HCT116 (cell line): Measurements from ENCODE around the gene MAP2K3. TPM values are rescaled to one million over a fixed set of nuclear protein-coding genes. Genes with fewer than 3 reads are reported as not detected.

Source experiments
- ATAC-seq: fragments of 200-7000 bp; cut with Tn5 transposase; 2 replicates; pipeline ENCODE4 v1.9.1; 2020; ENCODE audit warnings: mild to moderate bottlenecking, moderate library complexity
- BruUV-seq: library from RNA; stranded (reverse); fragments of 400-500 nt; replicated peaks from 2 replicates; lab custom pipeline; 2021; lab: Mats Ljungman, UMichigan
- CTCF ChIA-PET: fragments of 300-600 bp; sonication (Branson Sonifier 250); formaldehyde crosslinking; loops from one replicate; lab custom pipeline; 2021; ENCODE audit warnings: antibody characterized with exemption; lab: Charles Lee
- POLR2A ChIA-PET: fragments of 300-600, 350-600 bp; sonication (Branson Sonifier 250); formaldehyde crosslinking; loops from one replicate; lab custom pipeline; 2021; ENCODE audit warnings: antibody characterized with exemption; lab: Charles Lee
- RAD21 ChIA-PET, 2 experiments: fragments of 300-600 bp; sonication (Branson Sonifier 250); formaldehyde crosslinking; loops; one replicate each; lab custom pipeline; 2023; ENCODE audit warnings: low total read pairs in 2 of 2; ENCODE audit not compliant: uncharacterized antibody in 2 of 2, unreplicated experiment in 2 of 2, low non-redundant PET in 1 of 2; lab: Charles Lee
- DNase-seq: peaks from one replicate; pipeline ENCODE4 v3.0.0-alpha.2; 2010; ENCODE audit warnings: low read depth, low spot score
- H2AFZ ChIP-seq: fragments of 200-600 bp; shearing (Covaris generic), sonication (generic); 2 replicates; pipeline ENCODE4 v1.6.1; 2017; ENCODE audit warnings: low read depth, mixed run types, mixed read lengths, antibody characterized with exemption, low read length; ENCODE audit not compliant: poor library complexity, severe bottlenecking
- H3K27ac ChIP-seq: 2 replicates; pipeline ENCODE4 v1.5.1; 2012; ENCODE audit warnings: low read depth, low read length
- H3K27me3 ChIP-seq: fragments of 200-600 bp; sonication (generic); 2 replicates; pipeline ENCODE4 v1.6.1; 2016; ENCODE audit warnings: mixed run types, low read length, mixed read lengths; ENCODE audit not compliant: insufficient read depth
- H3K36me3 ChIP-seq, 2 experiments: fragments of 200-500 bp in 1 of 2; fragments of 200-600 bp in 1 of 2; sonication (Bioruptor generic) in 1 of 2; sonication (generic) in 1 of 2; 2 replicates each; pipeline versions ENCODE4 v1.5.1 to v1.6.1; 2014 to 2016; ENCODE audit warnings: low read length in 2 of 2, inconsistent platforms in 1 of 2, mixed read lengths in 1 of 2, mixed run types in 1 of 2; ENCODE audit not compliant: insufficient read depth in 2 of 2, control insufficient read depth in 1 of 2
- H3K4me1 ChIP-seq, 2 experiments: fragments of 200-600 bp in 1 of 2; sonication (generic) in 1 of 2; 2 replicates each; pipeline versions ENCODE4 v1.5.1 to v1.6.1; 2012 to 2017; ENCODE audit warnings: low read length in 2 of 2, inconsistent platforms in 1 of 2, mild to moderate bottlenecking in 1 of 2, mixed read lengths in 1 of 2, mixed run types in 1 of 2, moderate library complexity in 1 of 2; ENCODE audit not compliant: insufficient read depth in 2 of 2, control insufficient read depth in 1 of 2
- H3K4me2 ChIP-seq: fragments of 200-600 bp; sonication (generic); 2 replicates; pipeline ENCODE4 v1.6.1; 2017; ENCODE audit warnings: mixed run types, low read length, mixed read lengths
- H3K4me3 ChIP-seq, 2 experiments: fragments of 200-600 bp in 1 of 2; sonication (generic) in 1 of 2; replicated peaks in 1 of 2; 2 replicates each; pipeline ENCODE4 v1.5.1; 2011 to 2016; ENCODE audit warnings: low read length in 2 of 2, control low read depth in 1 of 2, low read depth in 1 of 2, mild to moderate bottlenecking in 1 of 2, mixed read lengths in 1 of 2, mixed run types in 1 of 2
- H3K79me2 ChIP-seq: fragments of 200-600 bp; sonication (generic); 2 replicates; pipeline ENCODE4 v1.6.1; 2017; ENCODE audit warnings: mild to moderate bottlenecking, mixed run types, low read length, moderate library complexity, mixed read lengths; ENCODE audit not compliant: insufficient read depth
- H3K9ac ChIP-seq: fragments of 200-600 bp; sonication (generic); 2 replicates; pipeline ENCODE4 v1.6.1; 2016; ENCODE audit warnings: low read length, mixed read lengths
- H3K9me2 ChIP-seq: fragments of 200-600 bp; sonication (generic), shearing (Covaris generic); 2 replicates; pipeline ENCODE4 v1.6.1; 2017; ENCODE audit warnings: mixed run types, mild to moderate bottlenecking, moderate library complexity; ENCODE audit not compliant: insufficient read depth
- H3K9me3 ChIP-seq, 2 experiments: fragments of 200-500 bp in 1 of 2; fragments of 200-600 bp in 1 of 2; sonication (Bioruptor generic) in 1 of 2; sonication (generic) in 1 of 2; 2 replicates each; pipeline ENCODE4 v1.6.1; 2014 to 2017; ENCODE audit warnings: low read length in 2 of 2, mixed read lengths in 2 of 2, inconsistent platforms in 1 of 2, low read depth in 1 of 2, mild to moderate bottlenecking in 1 of 2, mixed run types in 1 of 2, moderate library complexity in 1 of 2; ENCODE audit not compliant: control insufficient read depth in 1 of 2, insufficient read depth in 1 of 2
- H4K20me1 ChIP-seq: fragments of 200-600 bp; sonication (generic), shearing (Covaris generic); 2 replicates; pipeline ENCODE4 v1.6.1; 2017; ENCODE audit warnings: mixed run types, mild to moderate bottlenecking, moderate library complexity; ENCODE audit not compliant: insufficient read depth
- ATF3 ChIP-seq: IDR thresholded peaks from 2 replicates; pipeline ENCODE4 v1.6.1; 2012
- CEBPB ChIP-seq: IDR thresholded peaks from 2 replicates; pipeline ENCODE4 v1.6.1; 2012; ENCODE audit warnings: low read depth
- EGR1 ChIP-seq: IDR thresholded peaks from 2 replicates; pipeline ENCODE4 v1.6.1; 2012; ENCODE audit warnings: low read depth
- ELF1 ChIP-seq: IDR thresholded peaks from 2 replicates; pipeline ENCODE4 v1.6.1; 2012; ENCODE audit warnings: low read depth, borderline replicate concordance
- EZH2phosphoT487 ChIP-seq: fragments of 200-600 bp; IDR thresholded peaks from 2 replicates; pipeline ENCODE4 v1.6.1; 2018; ENCODE audit warnings: antibody characterized with exemption, borderline replicate concordance
- FOSL1 ChIP-seq: IDR thresholded peaks from 2 replicates; pipeline ENCODE4 v1.6.1; 2012; ENCODE audit warnings: low read depth
- JUND ChIP-seq: IDR thresholded peaks from 2 replicates; pipeline ENCODE4 v1.6.1; 2012
- MAX ChIP-seq: IDR thresholded peaks from 2 replicates; pipeline ENCODE4 v1.6.1; 2012
- SIN3A ChIP-seq: IDR thresholded peaks from 2 replicates; pipeline ENCODE4 v1.6.1; 2012; ENCODE audit warnings: low read depth
- SP1 ChIP-seq: IDR thresholded peaks from 2 replicates; pipeline ENCODE4 v1.6.1; 2012; ENCODE audit warnings: low read depth
- SRF ChIP-seq: IDR thresholded peaks from 2 replicates; pipeline ENCODE4 v1.6.1; 2012; ENCODE audit warnings: low read depth
- ZBTB33 ChIP-seq: IDR thresholded peaks from 2 replicates; pipeline ENCODE4 v1.6.1; 2011; ENCODE audit warnings: mild to moderate bottlenecking, low read length, moderate library complexity; ENCODE audit not compliant: insufficient replicate concordance; ENCODE audit errors: extremely low read depth
- ZFX ChIP-seq: fragments of 450-650 bp; IDR thresholded peaks from 2 replicates; pipeline ENCODE4 v1.6.1; 2017
- intact Hi-C: fragments of 100-400 bp; cut with micrococcal nuclease; formaldehyde crosslinking; loops from 2 replicates; pipeline ENCODE4 v1.10.0; 2022
- total RNA-seq: library from RNA; stranded (reverse); gene quantifications from one replicate; pipeline ENCODE4 v1.2.1, GENCODE V29; 2021; ENCODE audit not compliant: unreplicated experiment

Gene MAP2K3
- total RNA-seq, 1 experiment from 2014 or later: 96.7 TPM

- no peak for TF ChIP-seq SIN3A
- no peak for TF ChIP-seq MAX
- no peak for TF ChIP-seq SP1
- TF ChIP-seq ATF3: no peak
- TF ChIP-seq, all 23 proteins: peak for 0
- H2AFZ ChIP-seq: no peak overlapping the region
- POLR2A ChIA-PET: no interaction called here
- intact Hi-C loops: loop anchor here (10.0 kb wide), 1 partner anchor 165 kb away; no protein-coding TSS in a partner anchor
- RAD21 ChIA-PET: no interaction called here
- H3K4me1 ChIP-seq: peaks cover 42 to 50% of the 10 kb centered on the region in 2 experiments
- H3K27ac ChIP-seq: peak overlapping the region; percentile 99
- H4K20me1 ChIP-seq: no peaks in the 10 kb centered on the region; the same call in 1 of the 2 replicates
- DNase-seq (no peak), ATAC-seq (no peak)
- BruUV-seq: no TSS peak
- no peak overlapping the region for H3K4me3 ChIP-seq
- H3K9me2 ChIP-seq: no peaks in the 10 kb centered on the region
- peak overlapping the region; percentile 99; the same call in 1 of the 2 replicates for H3K4me2 ChIP-seq
- H3K9me3 ChIP-seq: no peaks in the 10 kb centered on the region
- H3K9ac ChIP-seq: peak overlapping the region; percentile 96
- peaks cover 100% of the 10 kb centered on the region for H3K79me2 ChIP-seq
- CTCF ChIA-PET: no interaction called here
- peaks cover 5 to 21% of the 10 kb centered on the region in 2 experiments; a peak in 3 of 4 replicates for H3K36me3 ChIP-seq
- no peaks in the 10 kb centered on the region for H3K27me3 ChIP-seq
Measured at GRCh38 chr17:21289902-21290571, 5.5 kb downstream of the MAP2K3 start.

- ATAC-seq: no peak
- no peaks in the 10 kb centered on the region; the same call in 1 of the 2 replicates for H4K20me1 ChIP-seq
Measured at GRCh38 chr17:21291357-21291756, 6.8 kb downstream of the MAP2K3 start.

More at GRCh38 chr17:21291357-21291756, 6.8 kb downstream of the MAP2K3 start:
- ChIA-PET POLR2A (no interaction called here), CTCF (no interaction called here), RAD21 (no interaction called here)
- Histone ChIP-seq H3K79me2 (peaks cover 99% of the 10 kb centered on the region), H3K9me3 (no peaks in the 10 kb centered on the region), H3K9me2 (no peaks in the 10 kb centered on the region), H3K4me3 (no peak overlapping the region), H3K9ac (no peak overlapping the region), H2AFZ (no peak overlapping the region), H3K27me3 (no peaks in the 10 kb centered on the region), H3K4me1 (peaks cover 42 to 45% of the 10 kb centered on the region in 2 experiments), H3K27ac (0 out of 2 replicates have a peak overlapping the region, but pooled peaks have one; percentile 13), H3K36me3 (peaks cover 7 to 21% of the 10 kb centered on the region in 2 experiments; a peak in 3 of 4 replicates)
- no peak for DNase-seq
- intact Hi-C loops: no loop called here
- no TSS peak for BruUV-seq
- TF ChIP-seq EGR1: no peak
- TF ChIP-seq MAX: no peak
- no peak for TF ChIP-seq FOSL1
- no peak for TF ChIP-seq JUND
- TF ChIP-seq ATF3: no peak
- no peak for TF ChIP-seq EZH2phosphoT487
- no peak for TF ChIP-seq ZBTB33
- TF ChIP-seq ZFX: no peak
- TF ChIP-seq CEBPB: no peak
- TF ChIP-seq ELF1: no peak
- TF ChIP-seq SRF: no peak
- TF ChIP-seq SIN3A: no peak
- TF ChIP-seq, all 23 proteins: peak for 0
- H3K4me2 ChIP-seq: no peak overlapping the region
